ENCODE data around the gene ATAD2B. TPM values are rescaled to one million over a fixed set of nuclear protein-coding genes. Genes with fewer than 3 reads are reported as not detected.
"Not testable (repeated sequence)": the region's sequence is repeated elsewhere in the genome, so short reads cannot be mapped to it uniquely, and the experiment has no call there.

The ATAD2B gene
- polyA plus RNA-seq, 3 donors: 16.3 to 20.7 (median 20.3) TPM

GRCh38 chr2:23801396-23801795 lies 125.5 kb downstream of the ATAD2B start:
- no peak for DNase-seq

DNA sequence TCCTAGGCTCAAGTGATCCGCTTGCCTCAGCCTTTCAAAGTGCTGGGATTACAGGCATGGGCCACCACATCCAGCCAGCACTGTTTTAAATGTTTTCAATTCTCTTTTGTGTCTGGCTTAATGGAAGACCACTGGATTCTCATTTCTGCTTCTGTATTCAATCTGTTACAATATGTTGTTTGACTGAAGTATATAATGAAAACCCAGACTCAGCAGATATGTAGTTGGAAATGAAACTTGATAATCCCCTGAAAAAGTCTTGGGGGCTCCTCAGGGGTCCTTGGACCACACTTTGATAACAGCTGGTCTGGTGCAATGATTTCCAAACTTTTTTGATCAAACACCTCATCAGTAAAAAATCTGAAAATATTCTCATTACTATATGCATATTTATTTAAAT lies 132.7 kb downstream of the ATAD2B start:
- no peak for DNase-seq

GRCh38 chr2:23793476-23793875 lies 133.4 kb downstream of the ATAD2B start:
- no peak for DNase-seq

GRCh38 chr2:23791030-23791429 lies 135.9 kb downstream of the ATAD2B start:
- no peak for DNase-seq

GRCh38 chr2:23789012-23789411 lies 137.9 kb downstream of the ATAD2B start:
- no peak for DNase-seq

DNA sequence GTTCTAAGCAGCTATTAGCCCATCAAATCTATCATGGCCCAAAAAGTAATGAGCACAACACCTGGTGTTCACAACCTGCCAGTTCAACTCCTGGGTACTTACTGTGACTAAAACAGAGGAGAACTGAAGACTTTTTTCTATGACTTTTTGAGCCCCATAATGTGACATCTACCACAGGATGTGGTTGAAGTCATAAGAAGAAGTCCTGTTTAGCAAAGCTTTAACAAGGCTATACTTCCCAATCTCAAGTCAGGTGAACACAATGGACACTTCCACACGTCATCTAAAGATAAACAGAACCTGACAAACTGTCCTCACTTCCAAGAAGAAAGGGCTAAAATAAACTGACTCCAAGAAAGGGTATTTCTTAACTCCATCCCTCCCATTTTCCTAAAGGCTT lies 138.8 kb downstream of the ATAD2B start:
- DNase-seq: no peak

GRCh38 chr2:23784971-23785370 lies 142.0 kb downstream of the ATAD2B start:
- no peak for DNase-seq

DNA sequence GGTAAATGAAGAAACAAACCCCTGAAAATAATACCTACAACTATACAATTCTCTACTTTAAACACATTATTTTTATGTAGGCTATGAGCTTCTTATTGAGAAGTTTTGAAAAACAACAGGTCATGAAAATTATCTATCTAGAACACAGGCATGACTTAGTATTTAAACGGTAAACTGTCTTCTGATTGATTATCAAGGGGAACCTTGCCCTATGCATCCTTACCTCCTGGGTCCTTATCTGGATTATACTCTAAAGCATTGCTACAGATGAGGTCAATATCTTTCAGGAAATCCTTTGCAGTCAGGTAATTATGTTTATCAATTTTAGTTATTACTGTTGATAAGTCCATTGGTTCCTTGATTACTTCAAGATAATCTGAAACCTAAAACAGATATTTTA lies 144.3 kb downstream of the ATAD2B start:
- no peak for DNase-seq

DNA sequence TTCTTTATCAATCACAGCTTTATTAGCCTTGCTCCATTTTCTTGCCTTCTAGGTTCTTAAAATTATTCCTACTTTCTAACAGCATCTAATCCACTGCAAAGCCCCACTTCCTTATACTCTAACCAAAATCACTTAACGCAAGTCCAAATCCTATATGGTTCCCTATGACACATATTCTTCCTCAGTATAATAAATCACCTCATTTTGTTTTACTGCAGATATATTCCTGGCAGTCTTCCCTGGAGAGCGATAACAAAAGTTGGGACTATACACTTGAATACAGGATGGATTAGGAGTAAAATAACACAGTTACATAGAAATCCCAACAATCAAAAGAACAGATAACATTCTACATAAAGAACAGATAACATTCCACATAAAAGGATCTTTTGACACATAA lies 144.8 kb downstream of the ATAD2B start:
- DNase-seq: no peak

GRCh38 chr2:23780465-23780864 lies 146.5 kb downstream of the ATAD2B start:
- not testable (repeated sequence) for DNase-seq

- no peak for DNase-seq
These were observed 149.1 kb downstream of the ATAD2B start for GRCh38 chr2:23777826-23778225.

DNA sequence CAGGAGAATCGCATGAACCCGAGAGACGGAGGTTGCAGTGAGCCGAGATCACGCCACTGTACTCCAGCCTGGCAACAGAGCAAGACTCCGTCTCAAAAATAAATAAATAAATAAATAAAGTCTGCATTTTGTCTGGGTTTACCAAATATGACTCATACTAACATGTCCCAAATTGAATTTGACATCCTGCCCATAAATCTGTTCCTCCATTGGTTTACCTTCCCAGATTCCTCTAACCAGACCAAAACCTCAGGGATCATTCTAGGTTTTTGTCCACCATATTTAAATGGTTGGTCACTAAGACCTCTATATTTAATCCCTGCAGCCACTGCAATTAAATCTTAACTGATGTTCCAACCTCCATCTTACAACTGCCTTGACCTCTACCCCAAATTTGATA lies 150.9 kb downstream of the ATAD2B start:
- DNase-seq: no peak

DNA sequence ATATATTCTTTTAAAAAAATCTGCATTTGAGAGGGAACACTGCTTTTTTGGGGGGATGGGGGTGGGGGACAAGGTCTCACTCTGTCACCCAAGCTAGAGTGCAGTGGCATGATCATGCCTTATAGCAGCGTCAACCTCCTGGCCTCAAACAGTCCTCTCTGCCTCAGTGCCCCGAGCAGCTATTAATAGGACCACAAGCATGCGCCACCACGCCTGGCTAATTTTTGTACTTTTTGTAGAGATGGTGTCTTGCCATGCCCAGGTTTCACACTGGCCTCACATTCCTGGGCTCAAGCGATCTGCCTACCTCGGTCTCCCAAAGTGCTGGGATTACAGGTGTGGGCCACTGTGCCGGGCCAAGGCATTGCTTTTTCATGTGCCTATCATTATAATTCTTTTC lies 154.2 kb downstream of the ATAD2B start:
- DNase-seq: no peak

DNA sequence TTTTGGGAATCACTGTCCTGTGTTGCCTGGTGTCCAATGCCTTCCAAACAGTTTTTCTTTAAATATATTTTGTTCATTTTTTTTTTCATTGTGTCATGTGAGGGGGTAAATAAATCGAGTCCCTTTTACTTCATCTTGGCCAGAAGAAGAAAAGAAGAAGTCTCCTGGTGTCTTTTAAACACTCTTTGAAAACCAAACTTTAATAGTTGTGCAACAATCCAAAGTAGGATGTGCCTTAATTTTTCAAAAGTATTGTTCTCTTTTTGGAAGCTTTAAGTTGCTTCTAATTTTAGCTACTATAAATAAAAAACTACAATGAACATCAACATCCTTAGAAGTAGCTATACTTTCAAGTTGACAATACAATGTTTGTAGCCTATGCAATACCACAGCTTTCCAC lies 154.9 kb downstream of the ATAD2B start:
- no peak for DNase-seq

DNA sequence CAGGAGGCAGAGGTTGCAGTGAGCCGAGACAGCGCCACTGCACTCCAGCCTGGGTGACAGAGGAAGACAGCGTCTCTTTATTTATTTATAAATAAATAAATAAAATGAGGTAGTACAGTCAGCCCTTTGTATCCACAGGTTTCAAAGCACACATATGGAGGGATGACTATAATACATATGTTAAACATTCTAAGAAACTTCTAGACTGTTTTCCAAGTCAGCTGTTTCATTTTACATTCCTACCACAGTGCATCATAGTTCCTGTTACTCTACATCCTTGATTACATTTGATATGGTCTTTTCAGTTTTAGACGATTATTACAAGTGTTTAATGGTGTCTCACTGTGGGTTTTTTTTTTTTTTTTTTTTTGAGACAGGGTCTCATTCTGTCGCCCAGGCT lies 157.6 kb downstream of the ATAD2B start:
- DNase-seq: no peak

- no peak for DNase-seq
These were observed 158.9 kb downstream of the ATAD2B start for GRCh38 chr2:23767876-23768621.

DNA sequence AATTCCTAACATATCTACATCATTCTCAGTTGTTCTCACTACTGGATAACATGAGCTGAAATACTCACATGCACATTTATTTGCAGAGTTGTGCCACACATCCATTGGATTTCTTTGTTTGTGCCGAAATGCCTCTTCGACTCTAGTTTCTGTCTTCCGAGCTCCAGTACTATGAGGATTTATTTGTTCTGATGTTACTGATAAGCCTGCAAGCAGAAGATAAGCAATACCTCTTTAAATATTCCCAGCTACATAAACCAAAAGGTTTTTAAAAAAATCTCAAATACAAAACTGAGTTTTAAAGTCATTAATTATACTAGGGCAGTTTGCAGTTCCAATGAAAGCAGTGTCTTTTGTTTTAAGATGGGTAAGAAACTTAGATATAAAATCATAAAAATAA lies 164.8 kb downstream of the ATAD2B start:
- no peak for DNase-seq

DNA sequence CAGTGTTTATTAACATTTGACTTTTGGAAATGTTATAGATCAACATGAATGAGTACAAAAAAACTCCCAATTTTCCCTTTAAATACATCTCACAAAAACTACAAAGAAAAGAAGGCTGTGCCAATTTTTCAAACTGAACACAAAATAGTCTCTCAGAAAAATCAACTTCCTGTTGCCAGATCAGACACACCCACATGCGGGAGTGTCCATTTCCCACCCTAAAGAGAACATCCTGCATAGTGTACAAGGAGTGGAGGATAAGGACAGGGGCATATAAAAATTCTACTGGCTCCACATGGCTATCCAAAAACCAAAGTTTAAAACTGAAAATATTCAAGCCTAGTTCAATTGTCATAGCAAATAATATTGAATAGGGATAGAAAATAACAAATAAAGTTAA lies 165.3 kb downstream of the ATAD2B start:
- DNase-seq: no peak

DNA sequence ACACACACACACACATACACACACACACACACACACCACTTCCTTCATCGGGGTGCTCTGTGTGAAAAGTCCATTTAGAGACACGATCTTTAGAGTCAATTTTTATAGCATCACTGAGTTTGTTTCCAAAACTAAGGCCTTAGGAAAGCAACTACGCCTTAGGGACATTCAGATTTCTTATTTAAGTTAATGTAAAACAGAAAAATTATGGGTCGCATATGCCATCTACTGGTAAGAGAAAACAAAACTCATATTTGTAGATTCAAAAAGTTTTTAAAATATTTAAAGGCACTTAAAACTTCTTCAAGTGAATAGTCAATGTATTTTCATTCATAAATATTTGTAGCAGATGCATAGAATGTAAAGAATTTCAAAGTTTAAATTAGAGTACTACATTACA lies 166.2 kb downstream of the ATAD2B start:
- peak; percentile 52 for DNase-seq

GRCh38 chr2:23757686-23758433 lies 169.1 kb downstream of the ATAD2B start:
- no peak for DNase-seq

GRCh38 chr2:23756593-23757292 lies 170.2 kb downstream of the ATAD2B start:
- no peak for DNase-seq

- DNase-seq: no peak
These were observed 172.0 kb downstream of the ATAD2B start for GRCh38 chr2:23754970-23755369.

All from renal pelvis (tissue), 4 donors.